Activated CD4-positive, CD25-positive, alpha-beta regulatory T cell treated with anti-CD3 and anti-CD28 coated beads, Interleukin-2, amount 50 U/mL, for 16 hours (primary cell): ENCODE results near the gene CTSZ.
"Not testable (repeated sequence)": the region's sequence is repeated elsewhere in the genome, so short reads cannot be mapped to it uniquely, and the experiment has no call there.

Experiments
- DNase-seq: peaks from one replicate; pipeline ENCODE4 v3.0.0-alpha.2; 2020; ENCODE audit warnings: low read depth, low spot score

CTSZ gene

GRCh38 chr20:59013031-59013951 lies 6.2 kb upstream of the CTSZ start:
- no peak for DNase-seq

GRCh38 chr20:59011874-59012157 lies 4.8 kb upstream of the CTSZ start:
- DNase-seq, result not testable (repeated sequence)

- DNase-seq, result no peak
These were observed 4.2 kb upstream of the CTSZ start for GRCh38 chr20:59010995-59011873.

GRCh38 chr20:59010321-59010994 lies 3.4 kb upstream of the CTSZ start:
- no peak for DNase-seq

- no peak for DNase-seq
These were observed 1.8 kb upstream of the CTSZ start for GRCh38 chr20:59008715-59009336.

GRCh38 chr20:59007665-59008511 lies 834 bp upstream of the CTSZ start:
- no peak for DNase-seq

GRCh38 chr20:59006167-59006863 lies 739 bp downstream of the CTSZ start:
- no peak for DNase-seq

GRCh38 chr20:59005523-59006166 lies 1.4 kb downstream of the CTSZ start:
- no peak for DNase-seq

- no peak for DNase-seq
These were observed 2.1 kb downstream of the CTSZ start for GRCh38 chr20:59004763-59005522.

GRCh38 chr20:59004493-59004762 lies 2.6 kb downstream of the CTSZ start:
- DNase-seq, result no peak

- no peak for DNase-seq
These were observed 3.1 kb downstream of the CTSZ start for GRCh38 chr20:59003836-59004492.

GRCh38 chr20:59002874-59003399 lies 4.1 kb downstream of the CTSZ start:
- DNase-seq, result no peak

GRCh38 chr20:59002388-59002787 lies 4.7 kb downstream of the CTSZ start:
- no peak for DNase-seq

GRCh38 chr20:59001449-59002171 lies 5.4 kb downstream of the CTSZ start:
- no peak for DNase-seq

GRCh38 chr20:59001068-59001448 lies 6.0 kb downstream of the CTSZ start:
- no peak for DNase-seq

GRCh38 chr20:59000326-59000725 lies 6.7 kb downstream of the CTSZ start:
- DNase-seq, result no peak

- no peak for DNase-seq
These were observed 8.4 kb downstream of the CTSZ start for GRCh38 chr20:58998656-58999055.
